Suppressor macrophage treated with lipopolysaccharide for 4 hours (primary cell): ENCODE data around the gene NFE2L3.
"Not testable (repeated sequence)": the region's sequence is repeated elsewhere in the genome, so short reads cannot be mapped to it uniquely, and the experiment has no call there.

Experiments used
- DNase-seq: peaks from one replicate; pipeline ENCODE4 v3.0.0-alpha.2; 2020

Gene NFE2L3

DNA sequence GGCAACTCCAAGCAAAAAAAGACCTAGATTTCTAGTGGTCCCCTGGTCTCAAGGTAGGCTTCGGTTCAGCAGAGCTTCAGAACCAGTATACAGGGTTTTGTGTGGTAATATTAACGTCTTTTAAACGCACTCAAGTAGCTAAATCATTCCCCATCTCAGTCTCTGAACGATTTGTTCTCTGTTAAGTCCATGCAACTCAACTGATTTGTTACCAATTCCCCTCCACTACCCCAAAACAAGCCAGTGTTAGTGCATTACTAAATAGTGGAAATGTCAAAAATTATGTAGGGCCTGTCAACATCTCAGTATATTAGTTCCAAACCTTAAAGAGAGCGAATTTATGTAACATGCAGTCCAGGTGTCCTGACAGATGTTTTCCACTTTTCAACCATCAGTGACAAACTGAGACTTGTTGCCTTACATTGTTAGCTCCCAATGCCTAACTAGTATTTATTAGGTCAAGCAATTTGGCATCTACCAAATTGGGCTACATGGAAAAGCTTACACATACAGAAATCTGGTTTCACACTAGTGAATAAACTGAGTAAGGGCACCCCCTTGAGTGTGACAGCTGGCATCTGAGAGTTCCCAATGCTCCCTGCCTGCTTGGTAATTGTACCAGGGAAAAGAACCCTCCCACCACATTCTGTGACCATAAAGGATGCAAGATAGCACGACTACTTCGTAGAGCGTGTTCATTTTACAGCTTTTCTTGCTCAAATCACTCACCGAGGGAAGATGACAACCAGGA, 36.4 kb downstream of the NFE2L3 start:
- no peak for DNase-seq

DNA sequence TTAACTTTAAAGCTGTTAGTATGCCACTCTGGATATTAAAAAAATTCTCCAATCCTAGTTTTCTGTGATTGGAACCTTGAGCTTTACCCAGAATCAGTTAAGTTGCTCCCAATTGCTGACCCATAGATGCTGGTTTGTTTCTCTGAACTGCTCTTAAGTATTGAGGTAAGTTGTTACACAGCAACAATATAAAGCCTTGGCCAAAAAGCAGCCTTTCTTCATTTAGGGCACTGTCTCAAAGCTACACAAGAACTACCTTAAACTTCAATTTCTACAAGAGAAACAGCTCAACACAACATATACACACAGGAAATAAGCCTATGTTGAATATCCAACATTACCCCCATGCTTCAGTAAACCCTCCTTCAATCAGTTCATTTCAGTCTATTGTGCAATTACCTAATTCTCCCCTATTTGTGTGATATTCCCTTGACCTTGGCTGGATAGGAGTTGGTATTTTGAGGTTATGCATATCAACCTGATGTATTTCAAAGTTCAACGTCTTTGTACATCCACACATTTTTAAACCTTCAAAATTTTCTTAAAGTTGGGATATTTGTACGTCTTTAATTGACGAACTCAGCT, 37.1 kb downstream of the NFE2L3 start:
- DNase-seq = no peak

DNA sequence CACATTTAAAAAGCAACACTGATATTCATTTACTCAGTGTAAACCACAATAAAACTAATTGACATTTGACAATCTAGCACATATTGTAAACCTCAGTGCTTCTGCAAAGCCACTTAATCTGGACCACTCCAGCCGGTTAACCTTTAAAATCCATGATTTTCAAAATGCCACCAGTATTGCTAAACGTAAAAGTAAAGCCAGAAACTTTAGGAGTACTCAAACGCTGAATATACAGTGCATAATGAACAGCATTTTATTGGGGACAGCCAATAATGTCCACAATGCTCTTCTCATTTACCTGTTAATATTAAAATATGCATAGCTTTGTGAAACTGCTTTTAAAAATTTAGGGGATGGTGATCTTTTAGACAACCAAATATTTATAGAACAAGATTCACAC, 37.7 kb downstream of the NFE2L3 start:
- no peak for DNase-seq

DNA sequence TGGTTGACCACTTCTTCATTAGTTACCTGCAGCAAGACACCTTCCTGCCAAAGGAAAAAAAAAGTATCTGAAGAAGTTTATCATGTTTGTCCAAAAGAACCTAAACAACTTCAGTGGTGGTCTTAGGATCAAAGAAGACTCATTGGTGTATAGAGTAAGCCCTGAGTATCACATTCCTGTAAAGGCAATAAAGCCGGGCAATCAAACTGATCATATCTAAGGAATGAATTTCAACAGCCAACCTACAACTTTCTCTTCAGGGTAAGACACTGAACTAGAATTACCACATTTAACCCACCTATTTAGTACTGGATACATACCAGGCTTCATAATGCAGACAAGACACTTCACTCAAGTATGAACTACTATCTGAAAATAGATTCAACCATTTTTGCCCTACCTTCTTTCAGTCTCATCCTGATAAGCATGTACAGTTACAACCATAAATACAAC, 38.4 kb downstream of the NFE2L3 start:
- no peak for DNase-seq

DNA sequence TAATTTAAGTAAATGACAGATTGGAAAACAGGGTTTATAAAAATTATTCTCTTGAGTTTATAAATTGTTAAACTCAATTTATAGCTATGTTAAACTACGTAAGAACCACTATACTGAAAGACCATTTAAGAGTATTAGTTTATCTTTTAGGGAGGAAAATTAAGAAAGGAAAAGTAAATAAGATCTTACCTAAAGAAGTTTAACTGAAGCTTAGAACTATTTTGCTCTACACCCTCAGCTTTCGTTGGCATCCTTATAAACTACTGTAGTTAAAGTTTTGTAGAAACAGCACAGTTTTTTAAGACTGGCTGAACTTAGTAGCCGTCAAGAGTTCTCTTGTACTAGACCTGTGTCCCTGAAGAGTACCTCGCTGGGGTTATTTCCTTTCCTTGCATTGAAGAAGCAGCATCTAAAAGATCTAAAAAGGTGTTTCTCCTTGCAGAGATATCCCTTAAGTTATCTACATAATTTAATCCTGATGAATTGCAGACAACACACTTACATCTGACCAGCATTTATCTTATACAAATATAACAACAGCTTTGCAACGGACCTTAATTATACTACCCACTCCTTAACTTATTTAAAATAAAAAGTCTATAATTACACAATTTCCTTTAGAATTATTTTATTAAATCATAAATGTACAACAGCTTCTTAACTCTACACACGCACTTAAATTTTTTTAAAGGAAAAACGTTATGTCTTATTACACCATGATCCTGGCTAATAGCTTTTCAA, 39.4 kb downstream of the NFE2L3 start:
- DNase-seq = no peak

DNA sequence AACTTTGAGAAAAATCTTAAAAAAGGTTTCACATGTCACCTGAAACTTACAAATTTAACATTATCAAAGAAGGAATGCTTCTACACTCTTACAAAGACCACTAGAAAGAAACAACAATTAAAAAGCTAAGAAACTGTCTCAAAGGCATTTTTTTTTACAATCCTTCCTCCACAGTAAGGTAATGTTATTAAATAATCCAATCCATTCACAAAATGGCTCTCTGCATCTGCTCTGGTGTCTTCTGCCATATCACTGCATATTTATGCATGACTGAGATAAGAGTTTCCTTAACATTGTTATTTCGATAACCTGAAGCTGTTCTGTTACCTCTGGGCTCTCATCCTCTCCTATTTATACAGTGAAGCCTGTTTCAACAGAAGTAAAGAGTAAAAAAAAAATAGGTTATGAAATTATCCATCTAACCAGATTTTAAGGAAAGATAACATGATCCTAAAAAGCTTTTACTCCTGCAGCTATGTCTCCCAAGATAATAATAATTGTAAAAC, 40.0 kb downstream of the NFE2L3 start:
- no peak for DNase-seq

DNA sequence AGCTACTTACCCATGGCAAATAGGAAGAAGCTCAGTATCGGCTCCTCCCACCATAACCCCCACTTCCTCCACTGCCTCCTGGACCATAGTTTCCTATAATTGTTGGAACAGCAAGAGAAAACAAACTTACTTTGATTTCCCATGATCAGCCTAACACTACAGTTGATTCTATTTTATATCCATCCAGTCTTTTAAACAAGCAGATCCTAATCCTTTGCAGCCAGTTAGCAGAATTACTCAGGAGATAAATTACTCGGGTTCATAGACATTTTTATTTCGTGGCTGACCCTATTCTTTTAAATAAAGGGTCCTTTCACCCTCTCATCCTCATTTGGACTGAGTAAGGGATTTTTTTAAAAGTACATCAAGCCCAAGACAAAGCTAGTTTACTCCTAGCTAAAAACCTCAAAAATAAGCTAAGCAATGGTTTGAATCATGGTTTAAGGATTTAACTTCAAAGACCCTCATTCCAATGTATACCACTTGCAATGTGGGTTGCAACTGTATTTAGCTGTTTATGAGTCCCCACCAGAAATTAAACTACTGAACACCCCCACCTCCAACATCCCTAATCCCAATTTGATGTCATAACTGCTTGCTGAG, 40.6 kb downstream of the NFE2L3 start:
- DNase-seq = no peak

DNA sequence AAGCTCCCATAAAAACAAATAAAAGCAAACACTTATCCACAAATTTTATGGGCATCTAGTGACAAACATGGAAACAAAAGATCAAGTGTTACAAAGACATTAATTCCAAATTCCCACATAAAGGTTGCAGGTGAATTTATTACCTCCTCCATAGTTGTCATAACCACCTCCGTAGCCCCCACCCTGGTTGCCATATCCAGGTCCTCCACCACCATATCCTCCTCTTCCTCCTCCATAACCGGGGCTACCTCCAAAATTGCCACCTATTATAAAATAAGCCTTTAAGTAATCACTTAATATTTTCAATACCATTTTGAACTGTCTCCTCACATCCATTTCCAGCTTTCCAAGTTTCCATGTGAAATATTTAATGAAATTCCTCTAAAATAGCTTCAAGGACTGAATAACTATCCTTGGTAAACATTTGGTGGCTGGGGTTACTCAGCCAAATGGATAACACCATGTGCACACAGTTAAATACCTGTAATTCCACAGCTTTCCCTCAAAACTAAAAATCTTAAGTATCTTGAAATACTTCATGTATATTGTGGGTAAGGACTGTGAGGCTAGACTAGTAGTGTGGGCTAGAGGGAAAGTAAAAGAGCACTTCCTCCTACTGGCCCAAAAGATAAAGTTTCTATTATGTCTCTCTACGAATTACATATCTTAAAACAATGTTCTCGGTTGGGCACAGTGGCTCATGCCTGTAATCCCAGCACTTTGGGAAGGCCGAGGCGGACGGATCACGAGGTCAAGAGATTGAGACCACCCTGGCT, 41.6 kb downstream of the NFE2L3 start:
- DNase-seq = no peak

DNA sequence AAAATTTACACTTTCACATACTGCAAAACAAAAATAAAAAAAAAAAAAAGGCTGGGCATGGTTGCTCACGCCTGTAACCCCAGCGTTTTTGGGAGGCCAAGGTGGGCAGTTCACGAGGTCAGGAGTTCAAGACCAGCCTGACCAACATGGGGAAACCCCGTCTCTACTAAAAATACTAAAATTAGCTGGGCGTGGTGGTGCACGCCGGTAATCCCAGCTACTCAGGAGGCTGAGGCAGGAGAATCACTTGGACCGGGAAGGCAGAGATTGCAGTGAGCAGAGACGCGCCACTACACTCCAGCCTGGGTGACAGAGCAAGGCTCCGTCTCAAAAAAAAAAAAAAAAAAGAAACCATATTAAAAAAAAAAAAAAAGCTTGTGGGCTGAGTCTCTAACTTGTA, 42.8 kb downstream of the NFE2L3 start:
- DNase-seq = not testable (repeated sequence)

DNA sequence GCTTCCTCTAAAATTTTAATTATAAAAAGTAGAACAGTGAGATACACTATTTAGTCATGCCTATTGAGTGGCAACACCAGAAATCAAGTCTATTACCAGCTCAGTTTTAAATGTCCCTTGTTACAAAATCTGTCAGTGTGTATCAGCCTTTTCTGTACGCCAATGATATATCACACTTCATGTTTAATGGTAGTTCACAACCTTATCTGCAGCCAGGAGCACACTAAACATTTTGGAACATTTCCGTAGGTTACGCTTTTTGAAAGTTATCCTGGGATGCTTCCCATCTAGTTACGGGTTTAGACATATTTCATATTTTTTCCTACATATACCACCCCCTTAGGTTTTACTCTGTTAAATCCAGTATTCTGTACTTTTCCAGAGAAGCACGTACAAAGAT, 43.2 kb downstream of the NFE2L3 start:
- no peak for DNase-seq

DNA sequence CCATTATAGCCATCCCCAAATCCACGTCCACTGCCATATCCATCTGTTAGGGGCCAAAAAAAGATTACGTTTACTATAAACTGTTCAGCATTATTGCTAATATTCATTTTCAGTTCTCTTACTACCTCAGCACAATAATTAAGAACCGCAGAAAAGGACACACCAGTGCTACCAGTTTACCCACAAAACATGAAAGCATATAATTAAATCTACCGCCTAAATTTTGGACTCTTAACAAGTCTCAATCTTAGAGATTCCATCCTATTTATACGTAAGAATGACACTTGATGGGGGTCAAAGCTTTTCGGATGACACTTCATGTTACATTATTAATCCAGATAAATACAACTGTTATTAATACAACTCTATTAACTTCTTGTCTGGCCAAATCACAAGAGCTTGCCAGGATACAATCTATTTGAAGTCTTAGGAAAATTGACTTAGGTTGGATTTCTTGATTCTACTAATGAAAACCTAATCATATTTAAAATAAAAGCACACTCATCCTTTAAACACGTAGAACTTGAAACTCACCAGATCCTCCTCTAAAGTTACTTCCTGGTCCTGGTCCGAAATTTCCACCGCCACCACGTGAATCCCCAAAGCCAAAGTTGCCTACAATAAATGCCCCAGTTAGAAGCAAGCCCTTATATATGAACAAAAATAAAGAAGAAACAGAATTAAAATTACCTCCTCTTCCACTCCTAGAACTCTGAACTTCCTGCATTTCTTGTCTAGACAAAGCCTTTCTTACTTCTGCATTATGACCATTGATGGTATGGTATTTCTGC, 44.1 kb downstream of the NFE2L3 start:
- DNase-seq = peak; percentile 27

DNA sequence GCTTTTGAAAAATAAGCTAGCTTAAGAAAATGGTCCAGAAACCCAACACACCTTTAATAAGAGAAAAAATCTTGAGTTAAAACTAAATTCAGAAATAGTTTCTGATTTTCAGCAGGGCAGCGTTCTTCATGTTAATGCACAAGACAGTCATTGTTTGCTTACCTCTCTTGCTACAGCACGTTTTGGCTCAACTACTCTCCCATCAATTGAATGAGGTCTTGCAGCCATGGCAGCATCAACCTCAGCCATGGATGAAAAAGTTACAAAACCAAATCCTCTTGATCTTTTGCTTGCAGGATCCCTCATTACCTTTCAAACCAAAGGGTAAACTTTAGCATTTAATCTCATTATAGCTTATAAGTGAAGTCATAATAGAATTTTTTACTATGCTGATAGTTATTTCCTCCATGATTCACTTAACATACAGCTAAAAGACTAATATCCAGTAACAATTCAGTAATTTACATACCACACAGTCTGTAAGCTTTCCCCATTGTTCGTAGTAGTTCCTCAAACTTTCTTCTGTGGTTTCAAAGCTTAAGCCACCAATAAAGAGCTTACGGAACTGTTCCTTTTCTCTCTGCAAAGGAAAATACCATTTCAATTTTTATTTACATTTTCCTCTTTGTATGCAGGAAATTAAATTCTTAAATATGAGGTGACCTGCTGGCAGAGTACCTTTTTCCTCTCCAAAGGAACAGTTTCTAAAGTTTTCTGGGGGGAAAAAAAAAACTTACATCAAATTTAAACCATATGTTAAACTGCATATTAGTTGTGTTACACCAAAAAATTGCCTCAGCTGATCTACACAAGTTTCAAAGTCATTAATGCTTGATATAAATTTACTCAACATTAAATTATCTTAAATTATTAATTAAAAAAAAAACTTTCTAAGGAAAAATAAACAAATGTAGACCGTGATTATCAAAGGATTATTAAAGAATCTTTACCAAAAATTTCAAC, 45.4 kb downstream of the NFE2L3 start:
- DNase-seq = peak; percentile 88

DNA sequence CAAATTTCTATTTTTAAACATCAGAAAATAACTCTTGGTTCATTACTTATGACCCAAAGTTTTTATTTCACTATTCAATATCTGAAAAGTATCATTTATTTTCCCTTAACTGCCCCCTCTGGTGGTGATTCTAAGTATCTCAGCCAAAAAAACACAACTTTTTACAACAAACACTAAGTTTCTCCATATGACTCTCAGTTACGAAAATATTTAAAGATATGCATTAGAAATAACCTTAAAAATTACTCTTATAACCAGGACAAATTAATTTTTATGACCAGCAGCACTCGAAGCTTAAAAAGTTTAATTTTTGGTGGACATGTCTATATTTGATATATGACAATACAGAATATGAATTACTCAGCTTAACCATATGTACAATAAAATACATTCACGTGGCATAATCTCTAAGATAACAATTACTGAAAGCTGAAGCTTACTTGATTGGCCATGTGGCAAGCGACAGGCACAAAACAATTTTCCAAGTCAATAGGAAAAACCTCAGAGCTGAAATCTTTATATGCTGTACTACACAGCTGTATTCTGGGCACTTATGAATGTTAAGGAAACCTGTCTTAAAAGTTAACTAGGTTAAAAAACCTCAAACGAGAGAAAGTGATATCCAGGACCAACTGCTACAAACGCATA, 46.3 kb downstream of the NFE2L3 start:
- peak; percentile 71 for DNase-seq

DNA sequence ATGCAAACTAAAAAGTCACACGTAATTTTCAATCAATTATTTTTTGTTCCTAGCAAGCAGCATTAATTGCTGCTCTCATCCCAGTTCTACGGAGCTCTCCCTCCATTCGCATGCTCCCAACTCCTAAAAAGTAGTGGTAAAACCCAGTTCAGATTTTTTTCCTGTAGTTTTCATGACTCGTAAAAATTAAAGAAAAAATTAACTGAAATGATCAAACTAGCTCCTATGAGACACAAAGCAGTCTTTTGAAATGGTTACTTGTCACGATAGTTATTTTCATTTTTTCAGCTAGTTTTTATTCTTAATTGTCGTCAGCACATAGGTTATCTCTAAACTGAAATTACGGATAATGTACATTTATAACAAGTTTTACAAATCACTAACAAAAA, 46.8 kb downstream of the NFE2L3 start:
- peak; percentile 12 for DNase-seq

DNA sequence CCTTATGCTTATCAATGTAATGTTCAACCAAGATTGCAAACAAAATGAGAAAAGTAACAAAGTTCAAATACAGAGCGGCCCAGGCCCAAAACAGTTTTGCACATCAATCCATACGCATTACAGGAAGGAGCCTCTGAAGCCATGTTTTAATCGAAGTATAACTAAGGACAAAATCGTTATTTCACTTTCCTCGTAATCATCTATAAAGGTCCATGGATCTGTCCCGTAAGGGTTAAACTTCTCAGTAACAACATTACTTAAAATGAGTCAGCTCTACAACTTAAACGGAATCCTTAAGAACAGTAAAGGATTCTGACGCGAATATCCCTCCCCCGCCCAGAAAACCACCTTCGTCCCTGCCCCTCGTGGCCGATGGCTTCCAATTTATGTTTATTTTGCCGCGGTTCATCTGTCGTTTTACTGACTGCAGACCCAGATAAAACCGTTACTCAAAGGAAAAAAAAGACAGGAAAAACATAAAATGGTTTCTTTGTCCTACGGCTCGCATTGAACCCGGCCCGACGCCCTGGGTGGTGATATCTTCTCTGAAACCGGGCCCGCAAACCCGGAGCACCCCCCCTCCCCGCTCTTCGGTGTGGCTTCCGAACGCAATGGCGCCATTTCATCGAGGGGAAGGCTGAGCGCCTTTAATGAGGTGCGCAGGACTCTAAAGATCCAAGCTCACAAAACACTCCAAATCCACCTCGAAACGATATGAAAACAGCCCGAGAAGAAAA, 47.5 kb downstream of the NFE2L3 start:
- peak; percentile 67 for DNase-seq

DNA sequence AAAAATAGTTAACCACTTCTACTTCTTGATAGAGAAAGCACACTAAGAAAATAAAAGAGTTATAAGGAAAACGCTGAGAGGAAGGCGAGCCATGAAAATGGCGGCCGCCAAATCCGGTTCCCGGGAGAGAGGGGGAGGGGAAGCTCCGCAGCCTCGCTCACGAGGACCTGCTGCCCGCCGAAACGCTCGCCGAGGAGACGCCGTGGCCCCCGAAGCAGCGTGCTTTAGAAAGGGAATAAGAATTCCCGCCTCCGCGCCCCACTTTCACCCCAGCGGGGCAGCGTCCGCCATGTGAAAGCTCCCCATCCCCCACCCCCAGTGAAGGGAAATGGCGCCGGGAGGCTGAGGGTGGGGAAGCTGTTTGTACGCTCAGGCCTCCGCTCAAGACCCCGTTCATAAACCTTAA, 48.0 kb downstream of the NFE2L3 start:
- DNase-seq = peak; percentile 72

DNA sequence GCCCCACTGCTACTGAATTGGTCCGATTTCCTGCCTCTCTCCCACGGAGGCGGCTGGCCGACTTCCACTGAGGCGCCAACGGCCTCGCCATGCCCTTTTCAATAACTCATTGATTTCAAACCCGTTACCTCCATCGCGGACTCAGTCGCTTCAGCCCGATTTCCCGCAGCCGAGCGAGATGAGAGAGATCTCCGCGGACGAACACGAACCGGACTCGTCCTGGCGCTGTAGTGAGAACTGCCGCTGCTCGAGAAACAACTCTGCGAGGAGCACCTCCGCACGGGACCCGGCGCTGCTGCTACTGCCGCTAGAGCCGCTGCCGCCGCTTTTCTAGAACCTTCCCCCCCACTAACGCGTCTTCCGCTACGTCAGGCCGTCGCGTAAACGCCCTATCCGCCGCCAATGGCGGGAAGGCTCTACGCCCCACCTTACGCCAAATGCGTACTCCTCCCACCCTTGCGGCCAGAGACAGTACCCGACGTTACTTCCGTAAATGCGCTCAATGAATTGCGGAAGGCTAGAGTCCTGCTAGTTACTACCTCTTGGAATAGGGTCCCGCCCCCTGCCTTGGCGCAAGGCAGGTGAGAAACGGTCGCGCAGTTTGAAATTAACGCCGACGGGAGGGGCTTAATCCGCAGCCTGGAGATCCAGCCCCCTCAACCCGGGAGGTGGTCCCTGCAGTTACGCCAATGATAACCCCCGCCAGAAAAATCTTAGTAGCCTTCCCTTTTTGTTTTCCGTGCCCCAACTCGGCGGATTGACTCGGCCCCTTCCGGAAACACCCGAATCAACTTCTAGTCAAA, 48.6 kb downstream of the NFE2L3 start, which contains the start of gene HNRNPA2B1:
Gene HNRNPA2B1 (minus strand): TSS at position 303 of the 803 bp plus-strand sequence. CDS start 169 bp downstream, at position 134.
- peak; percentile 98 for DNase-seq
